WI38 (cell line): ENCODE results near the gene ATRAID.

Experiments
- H3K4me3 ChIP-seq: 2 replicates; pipeline ENCODE4 v1.5.1; 2011; ENCODE audit warnings: low read depth, mild to moderate bottlenecking, control low read depth, low read length
- CTCF ChIP-seq: IDR thresholded peaks from 2 replicates; pipeline ENCODE4 v1.5.1; 2012; ENCODE audit warnings: low read depth, mild to moderate bottlenecking, control low read depth, low read length

The ATRAID gene

GRCh38 chr2:27198627-27199026 lies 13.2 kb upstream of the ATRAID start:
- TF ChIP-seq CTCF = no peak
- H3K4me3 ChIP-seq = no peak overlapping the region

- no peak for TF ChIP-seq CTCF
These were observed 12.6 kb upstream of the ATRAID start for GRCh38 chr2:27199241-27199640.

DNA sequence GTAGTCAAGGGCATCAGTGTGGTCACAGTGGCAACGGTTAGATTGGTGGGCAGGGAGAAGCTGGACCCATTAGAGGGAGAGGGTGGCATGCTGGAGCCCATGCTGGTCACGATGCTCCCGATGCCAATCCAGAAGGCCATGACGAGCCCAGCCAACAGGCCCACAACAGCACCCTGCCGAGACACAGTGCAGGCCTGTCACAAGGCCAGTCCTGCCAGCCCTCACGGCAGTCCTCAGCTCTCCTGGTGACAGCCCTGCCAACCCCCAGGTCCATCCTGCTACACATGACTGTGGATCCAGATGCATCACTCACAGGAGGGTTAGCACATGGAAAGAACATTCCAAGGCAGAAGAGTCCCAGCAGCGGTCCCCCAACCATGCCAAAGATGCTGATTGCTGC lies 10.2 kb upstream of the ATRAID start:
- H3K4me3 ChIP-seq = no peak overlapping the region
- no peak for TF ChIP-seq CTCF

More at GRCh38 chr2:27199241-27199640, 12.6 kb upstream of the ATRAID start:
- no peak overlapping the region for H3K4me3 ChIP-seq

DNA sequence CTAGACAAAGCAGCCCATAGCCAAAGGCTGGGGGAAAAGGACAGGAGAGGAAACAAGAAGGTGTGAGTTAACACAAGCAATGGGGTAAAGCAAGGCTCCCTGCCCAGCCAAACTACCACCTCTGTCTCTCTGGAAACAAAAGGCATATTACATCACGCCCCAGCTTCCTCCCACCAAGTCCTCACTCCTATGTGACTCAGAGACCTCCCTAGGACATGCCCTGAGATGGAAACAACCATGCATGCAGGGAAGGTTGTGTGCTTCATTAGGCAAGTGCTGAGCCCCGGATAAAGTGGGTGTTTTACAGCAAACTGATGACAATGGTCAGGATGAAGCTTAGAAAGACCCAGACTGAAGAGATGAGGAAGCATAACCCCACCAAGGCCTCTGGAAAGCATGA lies 9.0 kb upstream of the ATRAID start:
- H3K4me3 ChIP-seq = no peak overlapping the region
- no peak for TF ChIP-seq CTCF

DNA sequence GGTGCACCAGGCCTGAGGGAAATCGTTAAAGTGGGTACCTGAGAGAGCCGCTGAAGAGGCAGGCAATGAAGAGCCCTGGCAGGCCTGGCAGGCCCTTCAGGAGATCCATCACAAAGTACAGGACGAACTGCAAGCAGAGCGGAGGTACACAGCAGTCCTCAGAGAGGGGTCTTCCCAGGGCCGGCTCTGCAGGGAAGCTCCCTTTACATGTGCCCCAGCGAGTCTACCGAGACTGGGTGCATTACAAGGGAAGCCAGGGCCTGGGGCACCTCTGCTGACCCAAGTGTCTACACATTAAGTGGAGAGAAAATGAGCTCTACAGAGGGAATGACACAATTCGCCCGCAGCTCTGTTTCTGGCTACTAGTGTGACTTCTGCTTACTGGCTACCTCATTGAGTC lies 8.1 kb upstream of the ATRAID start:
- TF ChIP-seq CTCF = no peak
- no peak overlapping the region for H3K4me3 ChIP-seq

DNA sequence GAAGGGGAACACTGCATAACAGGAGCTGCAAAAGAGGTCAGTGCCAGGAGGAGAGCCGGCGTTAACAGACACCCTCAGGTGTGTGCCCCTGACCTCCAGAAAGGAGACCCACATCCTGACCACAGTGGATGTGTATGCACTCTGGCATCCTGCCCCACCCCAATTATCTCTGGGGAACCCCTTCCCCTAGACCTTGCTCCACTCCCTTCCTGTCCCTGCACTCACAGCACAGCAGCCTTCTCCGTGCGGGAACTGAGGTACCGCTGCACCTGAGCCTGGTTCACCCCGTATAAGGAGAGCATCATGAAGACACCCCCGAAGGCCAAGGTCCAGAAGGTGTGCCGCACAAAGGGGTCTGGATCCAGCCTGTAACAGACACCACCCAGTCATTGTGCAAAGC lies 7.3 kb upstream of the ATRAID start:
- no peak overlapping the region for H3K4me3 ChIP-seq
- TF ChIP-seq CTCF = no peak

- H3K4me3 ChIP-seq = no peak overlapping the region
- TF ChIP-seq CTCF = no peak
These were observed 6.6 kb upstream of the ATRAID start for GRCh38 chr2:27205206-27205605.
